ENCODE measurements around the gene ZNF334. TPM values are rescaled to one million over a fixed set of nuclear protein-coding genes. Genes with fewer than 3 reads are reported as not detected.

ZNF334 gene
- total RNA-seq, 1 donor, result 0.63 TPM

DNA sequence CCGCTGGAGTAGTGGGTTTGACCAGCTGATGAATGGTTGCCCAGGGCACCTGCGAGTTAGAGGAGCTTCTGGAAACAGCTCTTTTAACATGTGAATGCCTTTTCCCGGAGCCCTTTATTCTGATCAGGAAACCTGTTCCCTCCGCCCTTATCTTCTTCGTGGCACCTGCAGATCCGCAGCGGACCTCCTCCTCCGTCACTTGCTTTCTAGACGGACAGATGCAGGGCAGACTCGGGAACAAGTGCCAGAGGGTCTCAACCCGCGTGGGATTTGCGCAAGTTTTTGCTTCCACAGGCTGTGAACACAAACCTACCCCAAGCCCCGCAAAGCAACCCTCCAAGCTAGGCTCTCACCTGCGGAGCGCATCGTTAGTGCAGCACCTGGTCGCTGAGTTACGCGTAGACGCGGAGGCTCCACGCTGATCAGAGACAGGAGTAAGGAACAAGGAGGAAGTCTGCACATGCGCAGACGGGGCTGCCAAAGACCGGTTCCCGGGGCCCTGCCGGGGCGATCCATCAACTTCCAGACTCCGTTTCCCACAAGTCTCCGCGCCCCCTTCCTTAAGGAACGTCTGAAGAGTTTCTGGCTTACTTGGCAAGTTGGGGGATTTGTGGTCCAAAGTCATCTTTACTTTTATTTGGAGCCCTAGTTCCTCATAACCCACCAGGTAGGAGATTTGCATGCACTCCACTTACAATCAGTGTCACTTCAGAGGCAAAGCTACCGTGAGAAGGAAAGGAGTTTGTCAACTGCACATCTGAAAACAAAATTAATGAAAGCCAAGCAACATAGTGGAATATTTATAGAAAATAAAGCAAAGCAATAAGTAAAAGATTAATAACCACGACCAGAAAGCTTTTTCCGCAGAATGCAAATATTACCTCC, 54.3 kb downstream of the ZNF334 start:
- H3K4me3 ChIP-seq (ENCODE audit: low read depth, low read length), result no peak overlapping the region
- no peak for DNase-seq (ENCODE audit: low read depth)
- TF ChIP-seq CTCF (IDR thresholded peaks at IDR 0.05; ENCODE audit: insufficient read depth, low read length), result no peak

DNA sequence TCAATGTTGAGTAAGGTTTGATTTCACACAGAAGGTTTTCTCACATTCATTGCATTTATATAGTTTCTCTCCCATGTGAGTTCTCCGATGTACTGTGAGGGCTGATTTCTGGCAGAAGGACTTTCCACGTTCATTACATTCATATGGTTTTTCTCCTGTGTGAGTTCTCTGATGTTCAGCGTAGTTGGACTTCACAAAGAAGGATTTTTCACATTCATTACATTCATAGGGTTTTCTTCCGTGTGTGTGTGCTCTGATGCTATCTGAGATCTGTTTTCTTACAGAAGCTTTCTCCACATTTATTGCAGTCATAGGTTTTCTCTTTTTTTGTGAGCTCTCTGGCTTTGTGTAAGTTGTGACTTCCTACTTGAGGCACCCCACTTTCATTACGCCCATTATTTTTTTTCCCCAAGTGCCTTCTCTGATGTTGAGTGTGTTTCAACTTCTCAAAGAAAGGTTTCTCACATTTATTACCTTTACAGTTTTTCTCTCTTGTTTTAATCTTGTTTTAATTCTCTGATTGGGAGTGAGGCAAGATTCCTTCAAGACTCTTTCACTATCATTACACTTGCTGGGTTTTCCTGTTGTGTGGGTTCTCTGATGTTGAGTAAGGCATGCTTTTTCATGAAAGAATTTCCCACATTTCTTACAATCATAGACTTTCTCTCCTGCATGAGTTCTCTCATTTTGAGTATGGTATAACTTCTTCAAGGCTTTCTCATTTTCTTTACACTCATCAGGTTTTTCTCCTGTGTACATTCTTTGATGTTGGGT, 56.9 kb downstream of the ZNF334 start:
- H3K4me3 ChIP-seq (ENCODE audit: low read depth, low read length), result no peak overlapping the region
- no peak for TF ChIP-seq CTCF (IDR thresholded peaks at IDR 0.05; ENCODE audit: insufficient read depth, low read length)
- DNase-seq (ENCODE audit: low read depth), result no peak

GRCh38 chr20:46455729-46456128, 57.6 kb downstream of the ZNF334 start:
- H3K4me3 ChIP-seq (ENCODE audit: low read depth, low read length), result no peak overlapping the region
- TF ChIP-seq CTCF (IDR thresholded peaks at IDR 0.05; ENCODE audit: insufficient read depth, low read length), result no peak
- no peak for DNase-seq (ENCODE audit: low read depth)

Other genes with a start within 250 kb of the ZNF334 start
- gene CDH22, start 205.1 kb downstream of the ZNF334 start, total RNA-seq (ENCODE audit: low replicate concordance), result not detected in 2 replicates
- gene ELMO2, start 106.9 kb downstream of the ZNF334 start, total RNA-seq (ENCODE audit: low replicate concordance), result 36.6 and 48.2 TPM in 2 replicates
- gene OCSTAMP, start 37.1 kb upstream of the ZNF334 start, total RNA-seq (ENCODE audit: low replicate concordance), result not detected in 2 replicates
- 3.0 and 4.2 TPM in 2 replicates for gene SLC13A3, start 137.9 kb upstream of the ZNF334 start, total RNA-seq (ENCODE audit: low replicate concordance)
- gene TP53RK, start 175.9 kb upstream of the ZNF334 start, total RNA-seq (ENCODE audit: low replicate concordance), result 12.4 and 17.4 TPM in 2 replicates
- gene SLC2A10, start 196.1 kb upstream of the ZNF334 start, total RNA-seq (ENCODE audit: low replicate concordance), result 37.4 and 43.4 TPM in 2 replicates

Data from fibroblast of the aortic adventitia (primary cell).